ENCODE measurements around the gene CASP7.

- TF ChIP-seq, protein P1, sequence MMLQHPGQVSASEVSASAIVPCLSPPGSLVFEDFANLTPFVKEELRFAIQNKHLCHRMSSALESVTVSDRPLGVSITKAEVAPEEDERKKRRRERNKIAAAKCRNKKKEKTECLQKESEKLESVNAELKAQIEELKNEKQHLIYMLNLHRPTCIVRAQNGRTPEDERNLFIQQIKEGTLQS (IDR thresholded peaks at IDR 0.05; ENCODE audit: insufficient read depth, low read depth, low read length) = no peak
- TF ChIP-seq, protein P2, sequence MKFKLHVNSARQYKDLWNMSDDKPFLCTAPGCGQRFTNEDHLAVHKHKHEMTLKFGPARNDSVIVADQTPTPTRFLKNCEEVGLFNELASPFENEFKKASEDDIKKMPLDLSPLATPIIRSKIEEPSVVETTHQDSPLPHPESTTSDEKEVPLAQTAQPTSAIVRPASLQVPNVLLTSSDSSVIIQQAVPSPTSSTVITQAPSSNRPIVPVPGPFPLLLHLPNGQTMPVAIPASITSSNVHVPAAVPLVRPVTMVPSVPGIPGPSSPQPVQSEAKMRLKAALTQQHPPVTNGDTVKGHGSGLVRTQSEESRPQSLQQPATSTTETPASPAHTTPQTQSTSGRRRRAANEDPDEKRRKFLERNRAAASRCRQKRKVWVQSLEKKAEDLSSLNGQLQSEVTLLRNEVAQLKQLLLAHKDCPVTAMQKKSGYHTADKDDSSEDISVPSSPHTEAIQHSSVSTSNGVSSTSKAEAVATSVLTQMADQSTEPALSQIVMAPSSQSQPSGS (IDR thresholded peaks at IDR 0.05; ENCODE audit: low read length) = no peak
- no peak for TF ChIP-seq CEBPB (IDR thresholded peaks at IDR 0.05; ENCODE audit: low read depth, low read length)
- no peak for TF ChIP-seq MAFK (IDR thresholded peaks at IDR 0.05; ENCODE audit: low read depth, low read length)
Observed at GRCh38 chr10:113691381-113691780, 11.7 kb downstream of the CASP7 start.
